NCI-H2227 (cell line): Measurements from ENCODE around the gene CYP19A1.
"Not testable (repeated sequence)": the region's sequence is repeated elsewhere in the genome, so short reads cannot be mapped to it uniquely, and the experiment has no call there.

Experiments
- DNase-seq: peaks from one replicate; lab custom pipeline; 2025; ENCODE audit not compliant: unreplicated experiment; lab: John Stamatoyannopoulos, UW

The CYP19A1 gene

DNA sequence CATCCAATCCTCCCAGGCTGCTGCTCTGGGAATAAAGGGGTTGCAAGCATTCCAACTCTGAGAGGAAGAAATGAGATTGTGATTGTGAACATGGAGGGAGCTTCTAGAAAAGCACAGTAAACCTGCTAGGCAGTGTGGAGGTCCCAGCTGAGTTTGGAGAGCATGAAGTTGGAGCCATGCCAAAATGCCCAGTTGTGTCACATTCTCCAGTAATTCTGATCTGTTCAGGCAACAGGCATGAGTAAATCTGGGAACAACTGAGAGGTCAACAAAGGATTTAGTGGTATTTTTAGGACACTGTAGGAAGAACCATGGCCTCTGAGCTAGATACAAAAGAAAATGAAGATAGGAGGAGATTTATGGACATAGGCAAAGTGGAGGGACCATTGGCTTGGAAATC lies 74.7 kb downstream of the CYP19A1 start:
- DNase-seq, result no peak

DNA sequence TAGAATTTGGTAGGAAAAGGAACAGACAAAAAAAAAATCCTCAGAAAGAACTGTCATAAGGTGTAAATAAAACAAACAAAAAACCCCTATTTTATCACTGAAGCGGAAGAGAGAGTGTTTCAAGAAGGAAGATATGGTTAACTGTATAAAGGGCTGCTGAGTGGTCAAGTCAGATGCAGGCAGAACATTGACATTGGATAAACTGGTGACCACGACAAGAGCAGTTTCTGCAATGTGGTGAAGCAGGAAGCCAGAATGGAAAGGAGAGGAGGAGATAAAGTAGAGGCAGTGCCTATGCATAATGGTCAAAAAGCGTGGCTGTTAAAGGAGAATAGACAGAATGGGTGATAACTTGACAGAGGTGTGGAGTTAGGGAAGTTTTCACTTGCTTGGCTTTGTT lies 75.3 kb downstream of the CYP19A1 start:
- DNase-seq, result no peak

DNA sequence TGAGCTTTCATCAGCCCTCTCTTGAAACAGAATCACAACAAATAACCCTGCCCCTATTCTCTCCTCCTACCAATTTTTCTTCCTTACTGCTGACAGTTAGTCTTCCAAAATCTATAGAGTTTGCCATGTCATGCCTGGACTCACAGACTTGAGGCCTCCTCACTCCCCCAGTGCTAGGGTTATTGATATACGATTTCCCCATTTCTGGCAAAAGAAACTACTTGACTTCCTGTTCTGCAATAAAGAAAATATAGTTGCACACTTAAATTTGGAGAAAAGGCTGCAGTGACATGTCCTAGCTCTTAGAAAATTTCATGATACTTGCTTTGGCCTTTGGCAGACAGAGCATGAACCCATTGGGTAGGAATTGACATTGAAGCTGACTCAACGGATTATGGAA lies 75.9 kb downstream of the CYP19A1 start:
- DNase-seq, result no peak

DNA sequence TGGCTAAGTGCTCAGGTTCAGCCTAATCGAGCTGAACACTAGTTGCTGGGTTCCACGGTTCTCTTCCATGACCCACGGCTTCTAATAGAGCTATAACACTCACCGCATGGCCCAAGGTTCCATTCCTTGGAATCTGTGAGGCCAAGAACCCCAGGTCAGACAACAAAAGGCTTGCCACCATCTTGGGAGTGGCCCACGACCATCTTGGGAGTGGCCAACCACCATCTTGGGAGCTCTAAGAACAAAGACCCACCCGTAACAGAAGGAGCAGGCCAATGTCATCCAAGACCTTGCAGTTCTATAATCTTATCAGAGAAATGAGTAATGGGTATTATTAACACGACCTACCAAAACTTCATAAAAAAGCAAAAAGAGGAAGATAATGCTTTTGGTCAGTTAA lies 77.3 kb downstream of the CYP19A1 start:
- DNase-seq, result not testable (repeated sequence)

DNA sequence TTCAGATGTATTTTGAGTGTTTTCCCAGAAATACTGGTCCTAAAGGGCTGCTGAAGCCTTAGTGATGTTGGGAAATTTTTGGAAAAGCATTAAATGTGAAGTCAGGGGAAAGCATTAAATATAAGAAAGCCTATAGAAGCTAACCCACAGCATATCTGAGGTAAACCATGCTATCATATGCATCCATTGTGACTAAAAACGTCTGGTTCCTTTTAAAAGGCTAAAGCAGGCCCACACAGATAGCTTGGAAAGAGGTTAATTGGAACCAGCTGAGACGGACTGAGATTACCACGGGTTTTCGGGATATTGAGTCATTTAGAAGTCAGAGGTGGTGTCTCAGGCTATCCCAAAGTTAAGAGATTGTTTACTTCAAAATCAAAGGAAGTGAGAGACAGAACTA lies 78.2 kb downstream of the CYP19A1 start:
- DNase-seq, result no peak

- no peak for DNase-seq
These were observed 82.9 kb downstream of the CYP19A1 start for GRCh38 chr15:51255533-51255932.

GRCh38 chr15:51253366-51253765 lies 85.0 kb downstream of the CYP19A1 start:
- no peak for DNase-seq

GRCh38 chr15:51252671-51253070 lies 85.7 kb downstream of the CYP19A1 start:
- DNase-seq, result no peak

- DNase-seq, result no peak
These were observed 86.8 kb downstream of the CYP19A1 start for GRCh38 chr15:51251556-51251955.

- no peak for DNase-seq
These were observed 88.0 kb downstream of the CYP19A1 start for GRCh38 chr15:51250217-51251011.

GRCh38 chr15:51245628-51246027 lies 92.8 kb downstream of the CYP19A1 start:
- no peak for DNase-seq

DNA sequence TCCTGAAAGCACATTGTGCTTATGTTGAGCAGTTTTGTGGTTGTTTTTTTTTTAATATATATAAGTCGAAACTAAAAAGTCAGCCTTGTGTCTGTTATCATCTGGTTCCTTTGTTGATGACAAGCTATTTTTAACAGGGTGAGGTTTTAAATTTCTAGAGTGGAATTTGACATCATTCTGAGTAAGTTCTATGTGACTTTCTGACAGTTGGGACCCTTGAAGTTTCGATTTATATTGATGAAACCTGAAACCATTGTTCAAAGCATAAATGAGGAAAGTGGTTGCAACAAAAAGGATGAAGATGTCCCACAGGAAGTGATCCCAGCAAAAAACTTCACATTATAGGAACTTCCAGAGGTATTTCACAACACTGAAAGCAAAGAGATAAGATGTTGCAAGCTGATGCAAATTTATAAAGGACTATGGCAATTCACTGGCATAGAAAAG lies 94.0 kb downstream of the CYP19A1 start:
- no peak for DNase-seq

- DNase-seq, result no peak
These were observed 94.6 kb downstream of the CYP19A1 start for GRCh38 chr15:51243774-51244173.

DNA sequence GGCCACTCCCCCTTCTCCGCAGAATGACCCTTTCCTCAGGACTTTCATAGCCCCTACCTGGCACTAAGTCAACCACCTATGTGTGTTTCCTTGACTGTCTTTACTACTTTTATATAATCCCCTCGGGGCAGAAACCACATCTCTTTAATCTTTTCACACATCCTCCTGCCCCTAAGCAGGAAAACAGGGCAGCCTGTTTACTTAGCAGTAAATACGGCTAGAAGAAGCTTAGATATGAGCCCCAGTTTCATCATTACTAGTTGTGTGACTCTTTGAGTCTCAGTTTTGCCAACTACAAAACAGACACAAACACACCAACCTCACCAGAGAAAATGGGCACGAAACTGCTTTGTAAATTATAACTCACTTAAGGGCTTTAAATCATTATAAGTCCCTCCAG lies 98.3 kb downstream of the CYP19A1 start:
- DNase-seq, result no peak

- no peak for DNase-seq
These were observed 100.6 kb downstream of the CYP19A1 start for GRCh38 chr15:51237816-51238215.

DNA sequence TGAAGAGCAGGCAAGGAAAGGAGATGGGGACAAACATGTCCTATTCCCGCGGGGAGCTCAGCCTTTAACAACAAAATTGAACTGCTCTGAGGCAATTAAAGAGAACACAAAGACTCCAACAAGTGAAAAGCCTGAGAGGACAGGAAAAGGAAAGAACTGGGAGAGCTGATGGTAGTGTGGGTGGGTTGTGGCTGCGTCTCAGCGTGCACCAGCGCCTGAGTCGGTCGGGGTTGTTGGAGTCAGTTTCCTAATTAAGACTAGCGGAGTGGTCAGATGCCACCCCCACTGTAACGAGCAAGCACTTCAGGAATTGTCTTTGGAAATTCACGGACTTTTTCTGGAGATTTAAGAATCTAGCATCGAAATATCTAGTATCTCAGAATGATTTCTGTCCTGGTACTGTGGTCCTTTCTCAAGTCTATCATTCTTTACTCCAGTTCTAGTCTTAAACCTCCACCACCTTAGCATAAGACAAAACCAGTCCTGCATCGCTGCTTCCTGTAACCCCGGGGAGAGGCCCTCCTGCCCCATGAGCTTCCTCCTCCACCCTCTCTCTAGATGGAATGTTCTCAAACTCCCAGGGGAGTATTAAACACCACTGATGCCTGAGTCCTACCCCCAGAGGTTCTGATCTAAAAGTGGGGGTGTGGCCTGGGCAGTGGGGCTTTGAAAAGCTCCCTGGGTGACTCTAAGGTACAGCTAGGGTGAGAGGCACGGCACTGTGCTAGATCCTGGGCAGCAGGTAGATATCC lies 104.0 kb downstream of the CYP19A1 start:
- DNase-seq, result no peak

GRCh38 chr15:51232581-51232980 lies 105.8 kb downstream of the CYP19A1 start:
- no peak for DNase-seq

- peak; percentile 17 for DNase-seq
These were observed 108.5 kb downstream of the CYP19A1 start for GRCh38 chr15:51229907-51230330.

- no peak for DNase-seq
These were observed 110.3 kb downstream of the CYP19A1 start for GRCh38 chr15:51227940-51228732.

GRCh38 chr15:51226576-51227210 lies 111.7 kb downstream of the CYP19A1 start:
- no peak for DNase-seq

GRCh38 chr15:51224428-51224827 lies 114.0 kb downstream of the CYP19A1 start:
- DNase-seq, result no peak
